ENCODE measurements around the gene CAND2.

DNA sequence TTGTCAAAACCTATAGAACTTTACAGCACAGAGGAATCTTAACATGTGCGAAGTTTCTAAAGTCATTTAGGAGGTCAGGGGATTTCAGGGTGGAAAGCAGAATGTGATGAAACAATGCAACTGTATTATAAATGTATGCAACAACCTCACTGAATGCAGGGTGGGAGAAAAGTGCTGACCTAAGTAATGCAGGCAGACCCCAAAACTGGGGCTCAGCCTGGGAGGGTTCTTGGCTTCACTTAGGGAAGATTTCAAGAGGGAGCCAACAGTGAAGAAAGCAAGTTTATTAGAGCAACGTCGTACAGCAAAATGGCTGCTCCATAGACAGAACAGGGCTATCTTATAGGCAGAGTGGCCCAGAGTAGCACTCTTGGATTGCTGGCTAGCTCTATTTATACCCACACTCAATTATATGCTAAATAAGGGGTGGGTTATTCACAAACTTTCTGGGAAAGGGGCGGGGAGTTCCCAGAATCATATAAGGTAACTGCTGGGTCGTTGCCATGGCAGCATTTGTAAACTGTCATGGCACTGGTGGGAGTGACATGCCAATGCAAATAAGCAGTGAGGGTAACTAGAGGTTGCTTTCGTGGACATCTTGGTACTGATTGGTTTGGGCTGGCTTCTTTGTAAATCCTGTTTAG lies 14.2 kb upstream of the CAND2 start:
- TF ChIP-seq, protein P1, sequence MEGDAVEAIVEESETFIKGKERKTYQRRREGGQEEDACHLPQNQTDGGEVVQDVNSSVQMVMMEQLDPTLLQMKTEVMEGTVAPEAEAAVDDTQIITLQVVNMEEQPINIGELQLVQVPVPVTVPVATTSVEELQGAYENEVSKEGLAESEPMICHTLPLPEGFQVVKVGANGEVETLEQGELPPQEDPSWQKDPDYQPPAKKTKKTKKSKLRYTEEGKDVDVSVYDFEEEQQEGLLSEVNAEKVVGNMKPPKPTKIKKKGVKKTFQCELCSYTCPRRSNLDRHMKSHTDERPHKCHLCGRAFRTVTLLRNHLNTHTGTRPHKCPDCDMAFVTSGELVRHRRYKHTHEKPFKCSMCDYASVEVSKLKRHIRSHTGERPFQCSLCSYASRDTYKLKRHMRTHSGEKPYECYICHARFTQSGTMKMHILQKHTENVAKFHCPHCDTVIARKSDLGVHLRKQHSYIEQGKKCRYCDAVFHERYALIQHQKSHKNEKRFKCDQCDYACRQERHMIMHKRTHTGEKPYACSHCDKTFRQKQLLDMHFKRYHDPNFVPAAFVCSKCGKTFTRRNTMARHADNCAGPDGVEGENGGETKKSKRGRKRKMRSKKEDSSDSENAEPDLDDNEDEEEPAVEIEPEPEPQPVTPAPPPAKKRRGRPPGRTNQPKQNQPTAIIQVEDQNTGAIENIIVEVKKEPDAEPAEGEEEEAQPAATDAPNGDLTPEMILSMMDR (IDR thresholded peaks at IDR 0.05; ENCODE audit: low read length) = no peak
- no peak for TF ChIP-seq EZH2 (IDR thresholded peaks at IDR 0.05; ENCODE audit: borderline replicate concordance, low read length)

Data from OCI-LY1 (cell line).